Measurements from ENCODE around the gene NTHL1. TPM values are rescaled to one million over a fixed set of nuclear protein-coding genes. Genes with fewer than 3 reads are reported as not detected.
A peak's percentile ranks its signal among the peaks of the same experiment; 100 is the strongest.

NTHL1 gene
- total and polyA plus RNA-seq, 10 of the 15 experiments (the other 5 are each of a cell fraction or from before 2014, with no cell fraction given): 0.85 to 54.7 (median 39.0) TPM

GRCh38 chr16:2009791-2010510, 37.7 kb downstream of the NTHL1 start, which contains the start of gene ZNF598 (continued):
- TF ChIP-seq CTCF (IDR thresholded peaks at IDR 0.05 in 2 of 3, conservative IDR thresholded peaks at IDR 0.05 in 1 of 3; ENCODE audit: control insufficient read depth in 2 of 3, extremely low read depth in 1 of 3, insufficient read depth in 1 of 3, low read depth in 3 of 3, low read length in 3 of 3): no peak
- peak; percentile 84 for TF ChIP-seq ZBTB40 (IDR thresholded peaks at IDR 0.05; ENCODE audit: borderline replicate concordance)
- peak; percentile 86 for TF ChIP-seq IKZF1 (conservative IDR thresholded peaks at IDR 0.05)
- no peak for TF ChIP-seq KAT2A (conservative IDR thresholded peaks at IDR 0.05; ENCODE audit: control insufficient read depth, low read depth, low read length)
- 0 out of 2 replicates have a peak, but pooled peaks have one; percentile 18 for TF ChIP-seq TCF12 (IDR thresholded peaks at IDR 0.05; ENCODE audit: low read depth, low read length)
- peak; percentile 50 for TF ChIP-seq USF1 (IDR thresholded peaks at IDR 0.05; ENCODE audit: borderline replicate concordance, extremely low read length, insufficient read depth, low read depth, low read length)
- peak; percentile 74 for TF ChIP-seq ELK1 (IDR thresholded peaks at IDR 0.05; ENCODE audit: low read depth, low read length)
- 0 out of 2 replicates have a peak, but pooled peaks have one; percentile 27 for TF ChIP-seq HDGF (IDR thresholded peaks at IDR 0.05)
- TF ChIP-seq CBFB (IDR thresholded peaks at IDR 0.05; ENCODE audit: low read depth): peak; percentile 67
- TF ChIP-seq HDAC6 (IDR thresholded peaks at IDR 0.05; ENCODE audit: unreplicated experiment): no peak
- TF ChIP-seq ZNF687 (IDR thresholded peaks at IDR 0.05): peak; percentile 79
- peak in 1 of 2 experiments; percentile 70; a peak in 1 of 3 replicates for TF ChIP-seq EGR1 (IDR thresholded peaks at IDR 0.05; ENCODE audit: borderline replicate concordance in 1 of 2, low read depth in 2 of 2, low read length in 2 of 2)
- no peak for TF ChIP-seq EP300 (IDR thresholded peaks at IDR 0.05; ENCODE audit: borderline replicate concordance in 1 of 2, control insufficient read depth in 1 of 2, low read depth in 2 of 2, low read length in 2 of 2)
- peak; percentile 47; the same call in 1 of the 2 replicates for TF ChIP-seq SMAD5 (IDR thresholded peaks at IDR 0.05; ENCODE audit: low read depth)
- TF ChIP-seq MXI1 (IDR thresholded peaks at IDR 0.05; ENCODE audit: low read depth, low read length): 0 out of 2 replicates have a peak, but pooled peaks have one; percentile 65
